ENCODE measurements around the gene NOP9. TPM values are rescaled to one million over a fixed set of nuclear protein-coding genes. Genes with fewer than 3 reads are reported as not detected.
A peak's percentile ranks its signal among the peaks of the same experiment; 100 is the strongest.

The NOP9 gene
- total and polyA plus RNA-seq, 7 donors = 7.8 to 29.0 (median 14.6) TPM

- Histone ChIP-seq H3K4me1 (peaks cover 0 to 10% (median 7%) of the 10 kb centered on the region in 4 donors), H3K36me3 (peaks cover 0 to 24% (median 0%) of the 10 kb centered on the region in 4 donors), H3K27ac (peak overlapping the region; percentile 94 to 99 (median 96)), H3K4me3 (peak overlapping the region; percentile 75 to 96 (median 82)), H3K27me3 (no peaks in the 10 kb centered on the region), H3K9me3 (no peaks in the 10 kb centered on the region)
- no peak for DNase-seq
- TF ChIP-seq POLR2A (IDR thresholded peaks at IDR 0.05) (peak in 1 of 2 donors; percentile 1), POLR2AphosphoS5 (IDR thresholded peaks at IDR 0.05) (no peak), EP300 (IDR thresholded peaks at IDR 0.05) (no peak)
- 10 to 19% methylated on average over 3 of the region's 3 CpGs for WGBS, 2 donors
- intact Hi-C loops (cut with DNase I) = loop anchor here (1.0 kb wide), 1 partner anchor 29 kb away; no protein-coding TSS in a partner anchor
Observed at GRCh38 chr14:24271834-24272263, 27.8 kb upstream of the NOP9 start.

GRCh38 chr14:24272467-24272866 lies 27.2 kb upstream of the NOP9 start:
- H3K27ac ChIP-seq = no peak overlapping the region
- H3K4me3 ChIP-seq = no peak overlapping the region
- WGBS, 2 donors = 92% methylated on average over 2 of the region's 2 CpGs

DNA sequence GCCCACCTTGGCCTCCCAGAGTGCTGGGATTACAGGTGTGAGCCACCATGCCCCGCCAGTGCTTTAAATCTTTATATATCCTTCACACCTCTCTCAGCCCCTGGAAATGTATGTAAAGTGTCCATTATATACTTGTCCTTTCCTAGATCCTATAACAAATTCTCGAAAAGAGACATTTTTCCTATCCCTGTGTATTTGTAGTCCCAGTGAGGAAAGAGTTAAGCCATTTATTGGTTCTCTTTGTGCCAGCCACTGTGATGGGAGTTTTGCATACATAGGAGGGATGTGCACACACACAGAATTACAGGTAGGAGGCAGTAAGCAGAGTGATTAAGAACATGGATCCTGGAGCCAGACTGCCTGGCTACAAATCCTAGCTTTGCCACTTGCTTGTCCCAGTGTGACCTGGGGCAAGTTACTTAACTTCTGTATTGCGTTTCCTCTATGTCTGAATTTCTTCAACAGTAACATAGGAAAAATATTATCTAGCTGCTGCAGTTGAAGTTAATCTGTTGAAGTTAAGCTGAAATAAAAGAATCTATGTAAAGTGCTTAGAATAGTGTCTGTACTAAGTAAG lies 26.1 kb upstream of the NOP9 start:
- Histone ChIP-seq H3K27me3 (no peaks in the 10 kb centered on the region), H3K9me3 (no peaks in the 10 kb centered on the region), H3K36me3 (peaks cover 0 to 8% (median 0%) of the 10 kb centered on the region in 4 donors), H3K4me1 (peaks cover 0 to 10% (median 7%) of the 10 kb centered on the region in 4 donors), H3K27ac (no peak overlapping the region), H3K4me3 (no peak overlapping the region)
- intact Hi-C loops (cut with DNase I) = no loop called here
- TF ChIP-seq POLR2AphosphoS5 (IDR thresholded peaks at IDR 0.05) (no peak), POLR2A (IDR thresholded peaks at IDR 0.05) (no peak), EP300 (IDR thresholded peaks at IDR 0.05) (no peak), CTCF (IDR thresholded peaks at IDR 0.05) (no peak)
- 82 to 94% methylated on average over 3 of the region's 3 CpGs for whole genome bisulfite sequencing, 2 donors
- DNase-seq = no peak

More at GRCh38 chr14:24272467-24272866, 27.2 kb upstream of the NOP9 start:
- TF ChIP-seq CTCF (IDR thresholded peaks at IDR 0.05) (no peak), POLR2A (IDR thresholded peaks at IDR 0.05) (no peak), EP300 (IDR thresholded peaks at IDR 0.05) (no peak), POLR2AphosphoS5 (IDR thresholded peaks at IDR 0.05) (no peak)
- H3K36me3 ChIP-seq = peaks cover 0 to 19% (median 0%) of the 10 kb centered on the region in 4 donors
- intact Hi-C loops (cut with DNase I) = no loop called here
- no peaks in the 10 kb centered on the region for H3K27me3 ChIP-seq
- H3K9me3 ChIP-seq = no peaks in the 10 kb centered on the region
- no peak for DNase-seq
- H3K4me1 ChIP-seq = peaks cover 0 to 10% (median 7%) of the 10 kb centered on the region in 4 donors

- intact Hi-C loops (cut with DNase I) = no loop called here
- H3K4me1 ChIP-seq = peaks cover 0 to 10% (median 7%) of the 10 kb centered on the region in 4 donors
- WGBS, 2 donors = 60 to 84% methylated on average over 3 of the region's 3 CpGs
- H3K9me3 ChIP-seq = no peaks in the 10 kb centered on the region
- TF ChIP-seq POLR2A (IDR thresholded peaks at IDR 0.05) = no peak
- no peak for TF ChIP-seq POLR2AphosphoS5 (IDR thresholded peaks at IDR 0.05)
- no peak for TF ChIP-seq CTCF (IDR thresholded peaks at IDR 0.05)
- no peak for TF ChIP-seq EP300 (IDR thresholded peaks at IDR 0.05)
- peaks cover 0 to 3% (median 0%) of the 10 kb centered on the region in 4 donors for H3K36me3 ChIP-seq
- no peak overlapping the region for H3K4me3 ChIP-seq
- H3K27me3 ChIP-seq = no peaks in the 10 kb centered on the region
- DNase-seq = no peak
- no peak overlapping the region for H3K27ac ChIP-seq
Observed at GRCh38 chr14:24274101-24274543, 25.5 kb upstream of the NOP9 start.

- no peak overlapping the region for H3K4me3 ChIP-seq
- no peaks in the 10 kb centered on the region for H3K9me3 ChIP-seq
- intact Hi-C loops (cut with DNase I) = no loop called here
- peak overlapping the region in 2 of 4 donors; percentile 7 to 25 for H3K27ac ChIP-seq
- WGBS, 2 donors = 92 to 93% methylated on average over 6 of the region's 6 CpGs
- no peak for DNase-seq
- H3K27me3 ChIP-seq = no peaks in the 10 kb centered on the region
- H3K4me1 ChIP-seq = peaks cover 0 to 2% (median under 1%) of the 10 kb centered on the region in 4 donors
- TF ChIP-seq POLR2AphosphoS5 (IDR thresholded peaks at IDR 0.05) = no peak
- no peak for TF ChIP-seq POLR2A (IDR thresholded peaks at IDR 0.05)
- TF ChIP-seq CTCF (IDR thresholded peaks at IDR 0.05) = no peak
- TF ChIP-seq EP300 (IDR thresholded peaks at IDR 0.05) = no peak
- no peaks in the 10 kb centered on the region for H3K36me3 ChIP-seq
Observed at GRCh38 chr14:24277071-24277470, 22.6 kb upstream of the NOP9 start.

All from sigmoid colon (tissue), 7 donors.